GM12878 (cell line): ENCODE measurements around the gene HELZ.

ENCODE experiments used
- BCL11A ChIP-seq: IDR thresholded peaks from 2 replicates; pipeline ENCODE4 v1.6.1; 2011; ENCODE audit warnings: low read depth, low read length
- CTCF ChIP-seq, 3 experiments: IDR thresholded peaks in 2 of 3; conservative IDR thresholded peaks in 1 of 3; 2 replicates each; pipeline ENCODE4 v1.5.1; 2011; ENCODE audit warnings: low read depth in 3 of 3, low read length in 3 of 3, mild to moderate bottlenecking in 3 of 3, control low read depth in 2 of 3, moderate library complexity in 2 of 3, inconsistent platforms in 1 of 3, mixed read lengths in 1 of 3; ENCODE audit not compliant: control insufficient read depth in 2 of 3, insufficient read depth in 1 of 3; ENCODE audit errors: extremely low read depth in 1 of 3
- FOXM1 ChIP-seq: IDR thresholded peaks from 2 replicates; pipeline ENCODE4 v1.6.1; 2012; ENCODE audit warnings: low read depth, mild to moderate bottlenecking, inconsistent platforms, low read length, moderate library complexity
- GABPA ChIP-seq: IDR thresholded peaks from 2 replicates; pipeline ENCODE4 v1.6.1; 2014; ENCODE audit warnings: antibody characterized with exemption, low read depth, mild to moderate bottlenecking, inconsistent platforms
- POLR2AphosphoS5 ChIP-seq: IDR thresholded peaks from 2 replicates; pipeline ENCODE4 v1.6.1; 2011; ENCODE audit warnings: mild to moderate bottlenecking, low read length, inconsistent platforms
- TAF1 ChIP-seq: IDR thresholded peaks from 2 replicates; pipeline ENCODE4 v1.6.1; 2011; ENCODE audit warnings: mild to moderate bottlenecking, low read depth, low read length, borderline replicate concordance
- TARDBP ChIP-seq: IDR thresholded peaks from 2 replicates; pipeline ENCODE4 v1.6.1; 2016; ENCODE audit warnings: borderline replicate concordance
- TF ChIP-seq, protein P1 (sequence below): fragments of 450-650 bp; IDR thresholded peaks from 2 replicates; pipeline ENCODE4 v1.6.1; 2017; ENCODE audit warnings: mild to moderate bottlenecking, low read depth, inconsistent platforms; ENCODE audit not compliant: poor library complexity, severe bottlenecking

GRCh38 chr17:67156269-67157199 is 88.5 kb downstream of the HELZ start:
- TF ChIP-seq CTCF (IDR thresholded peaks at IDR 0.05 in 2 of 3, conservative IDR thresholded peaks at IDR 0.05 in 1 of 3; ENCODE audit: control insufficient read depth in 2 of 3, extremely low read depth in 1 of 3, insufficient read depth in 1 of 3, low read depth in 3 of 3, low read length in 3 of 3) = no peak
- TF ChIP-seq TAF1 = no peak
- TF ChIP-seq, protein P1, sequence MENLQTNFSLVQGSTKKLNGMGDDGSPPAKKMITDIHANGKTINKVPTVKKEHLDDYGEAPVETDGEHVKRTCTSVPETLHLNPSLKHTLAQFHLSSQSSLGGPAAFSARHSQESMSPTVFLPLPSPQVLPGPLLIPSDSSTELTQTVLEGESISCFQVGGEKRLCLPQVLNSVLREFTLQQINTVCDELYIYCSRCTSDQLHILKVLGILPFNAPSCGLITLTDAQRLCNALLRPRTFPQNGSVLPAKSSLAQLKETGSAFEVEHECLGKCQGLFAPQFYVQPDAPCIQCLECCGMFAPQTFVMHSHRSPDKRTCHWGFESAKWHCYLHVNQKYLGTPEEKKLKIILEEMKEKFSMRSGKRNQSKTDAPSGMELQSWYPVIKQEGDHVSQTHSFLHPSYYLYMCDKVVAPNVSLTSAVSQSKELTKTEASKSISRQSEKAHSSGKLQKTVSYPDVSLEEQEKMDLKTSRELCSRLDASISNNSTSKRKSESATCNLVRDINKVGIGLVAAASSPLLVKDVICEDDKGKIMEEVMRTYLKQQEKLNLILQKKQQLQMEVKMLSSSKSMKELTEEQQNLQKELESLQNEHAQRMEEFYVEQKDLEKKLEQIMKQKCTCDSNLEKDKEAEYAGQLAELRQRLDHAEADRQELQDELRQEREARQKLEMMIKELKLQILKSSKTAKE = no peak
- no peak for TF ChIP-seq GABPA
- no peak for TF ChIP-seq BCL11A
- no peak for TF ChIP-seq POLR2AphosphoS5
- no peak for TF ChIP-seq FOXM1
- no peak for TF ChIP-seq TARDBP
